Ishikawa (cell line): ENCODE measurements around the gene CPNE6.

ENCODE experiments used
- CEBPB ChIP-seq: IDR thresholded peaks from 2 replicates; pipeline ENCODE4 v1.6.1; 2012
- CREB1 ChIP-seq: IDR thresholded peaks from 2 replicates; pipeline ENCODE4 v1.6.1; 2012; ENCODE audit warnings: low read depth
- EGR1 ChIP-seq: IDR thresholded peaks from 2 replicates; pipeline ENCODE4 v1.6.1; 2012
- EP300 ChIP-seq: IDR thresholded peaks from 2 replicates; pipeline ENCODE4 v1.6.1; 2012; ENCODE audit warnings: borderline replicate concordance
- FOXM1 ChIP-seq: IDR thresholded peaks from 2 replicates; pipeline ENCODE4 v1.6.1; 2012; ENCODE audit warnings: low read depth, borderline replicate concordance
- NFIC ChIP-seq: IDR thresholded peaks from 2 replicates; pipeline ENCODE4 v1.6.1; 2012
- RAD21 ChIP-seq: IDR thresholded peaks from 2 replicates; pipeline ENCODE4 v1.6.1; 2012; ENCODE audit warnings: low read depth
- TAF1 ChIP-seq: IDR thresholded peaks from 2 replicates; pipeline ENCODE4 v1.6.1; 2012; ENCODE audit warnings: low read depth, mild to moderate bottlenecking
- TCF12 ChIP-seq: IDR thresholded peaks from 2 replicates; pipeline ENCODE4 v1.6.1; 2012; ENCODE audit warnings: low read depth
- TEAD4 ChIP-seq: IDR thresholded peaks from 2 replicates; pipeline ENCODE4 v1.6.1; 2012
- YY1 ChIP-seq: IDR thresholded peaks from 2 replicates; pipeline ENCODE4 v1.6.1; 2012; ENCODE audit warnings: low read depth
- ZBTB7A ChIP-seq: IDR thresholded peaks from 2 replicates; pipeline ENCODE4 v1.6.1; 2012; ENCODE audit warnings: low read depth
- TF ChIP-seq, protein P1 (sequence below): IDR thresholded peaks from 2 replicates; pipeline ENCODE4 v1.6.1; 2012; ENCODE audit warnings: low read depth, mild to moderate bottlenecking
- TF ChIP-seq, protein P2 (sequence below): IDR thresholded peaks from 2 replicates; pipeline ENCODE4 v1.6.1; 2012
- TF ChIP-seq, protein P3 (sequence below): IDR thresholded peaks from 2 replicates; pipeline ENCODE4 v1.6.1; 2012

The CPNE6 gene

DNA sequence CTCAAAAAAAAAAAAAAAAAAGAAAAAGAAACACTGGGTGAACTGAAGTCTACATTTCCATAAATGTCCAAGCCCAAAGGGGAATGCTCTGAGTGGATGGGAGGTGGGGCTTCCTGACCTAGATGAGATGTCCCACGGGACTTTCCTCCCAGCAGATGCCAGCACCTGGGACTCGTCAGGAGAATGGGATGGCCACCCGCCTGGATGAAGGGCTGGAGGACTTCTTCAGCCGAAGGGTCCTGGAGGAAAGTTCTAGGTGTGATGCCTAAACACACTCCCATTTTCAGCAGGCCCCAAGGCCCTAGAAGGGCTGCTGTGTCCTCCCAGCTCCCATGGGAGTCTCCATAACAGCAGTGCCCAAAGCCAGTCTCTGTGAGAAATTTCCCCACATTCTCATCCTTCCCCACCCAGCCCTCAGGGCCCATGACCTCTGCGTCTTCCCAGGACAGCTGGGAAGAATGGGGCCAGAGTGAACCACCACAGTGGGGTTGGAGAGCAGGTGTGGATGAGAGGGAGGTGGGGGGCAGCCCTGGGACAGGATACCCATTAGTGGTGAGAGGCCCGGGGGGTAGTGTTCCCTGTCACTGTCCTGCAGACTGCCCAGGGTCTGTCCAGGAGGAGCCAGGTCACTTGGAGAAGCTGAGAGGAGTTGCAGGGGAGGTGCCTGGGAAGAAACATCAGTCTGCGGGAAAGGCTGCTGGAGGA lies 7.1 kb upstream of the CPNE6 start:
- TF ChIP-seq TAF1 = no peak
- no peak for TF ChIP-seq FOXM1
- TF ChIP-seq NFIC = no peak
- no peak for TF ChIP-seq CEBPB
- TF ChIP-seq ZBTB7A = no peak
- no peak for TF ChIP-seq YY1
- TF ChIP-seq EP300 = no peak
- TF ChIP-seq EGR1 = no peak
- TF ChIP-seq, protein P1, sequence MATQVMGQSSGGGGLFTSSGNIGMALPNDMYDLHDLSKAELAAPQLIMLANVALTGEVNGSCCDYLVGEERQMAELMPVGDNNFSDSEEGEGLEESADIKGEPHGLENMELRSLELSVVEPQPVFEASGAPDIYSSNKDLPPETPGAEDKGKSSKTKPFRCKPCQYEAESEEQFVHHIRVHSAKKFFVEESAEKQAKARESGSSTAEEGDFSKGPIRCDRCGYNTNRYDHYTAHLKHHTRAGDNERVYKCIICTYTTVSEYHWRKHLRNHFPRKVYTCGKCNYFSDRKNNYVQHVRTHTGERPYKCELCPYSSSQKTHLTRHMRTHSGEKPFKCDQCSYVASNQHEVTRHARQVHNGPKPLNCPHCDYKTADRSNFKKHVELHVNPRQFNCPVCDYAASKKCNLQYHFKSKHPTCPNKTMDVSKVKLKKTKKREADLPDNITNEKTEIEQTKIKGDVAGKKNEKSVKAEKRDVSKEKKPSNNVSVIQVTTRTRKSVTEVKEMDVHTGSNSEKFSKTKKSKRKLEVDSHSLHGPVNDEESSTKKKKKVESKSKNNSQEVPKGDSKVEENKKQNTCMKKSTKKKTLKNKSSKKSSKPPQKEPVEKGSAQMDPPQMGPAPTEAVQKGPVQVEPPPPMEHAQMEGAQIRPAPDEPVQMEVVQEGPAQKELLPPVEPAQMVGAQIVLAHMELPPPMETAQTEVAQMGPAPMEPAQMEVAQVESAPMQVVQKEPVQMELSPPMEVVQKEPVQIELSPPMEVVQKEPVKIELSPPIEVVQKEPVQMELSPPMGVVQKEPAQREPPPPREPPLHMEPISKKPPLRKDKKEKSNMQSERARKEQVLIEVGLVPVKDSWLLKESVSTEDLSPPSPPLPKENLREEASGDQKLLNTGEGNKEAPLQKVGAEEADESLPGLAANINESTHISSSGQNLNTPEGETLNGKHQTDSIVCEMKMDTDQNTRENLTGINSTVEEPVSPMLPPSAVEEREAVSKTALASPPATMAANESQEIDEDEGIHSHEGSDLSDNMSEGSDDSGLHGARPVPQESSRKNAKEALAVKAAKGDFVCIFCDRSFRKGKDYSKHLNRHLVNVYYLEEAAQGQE = no peak
- TF ChIP-seq, protein P2, sequence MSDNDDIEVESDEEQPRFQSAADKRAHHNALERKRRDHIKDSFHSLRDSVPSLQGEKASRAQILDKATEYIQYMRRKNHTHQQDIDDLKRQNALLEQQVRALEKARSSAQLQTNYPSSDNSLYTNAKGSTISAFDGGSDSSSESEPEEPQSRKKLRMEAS = no peak
- TF ChIP-seq RAD21 = no peak
- TF ChIP-seq CREB1 = no peak
- TF ChIP-seq TEAD4 = no peak
- TF ChIP-seq TCF12 = no peak
- TF ChIP-seq, protein P3, sequence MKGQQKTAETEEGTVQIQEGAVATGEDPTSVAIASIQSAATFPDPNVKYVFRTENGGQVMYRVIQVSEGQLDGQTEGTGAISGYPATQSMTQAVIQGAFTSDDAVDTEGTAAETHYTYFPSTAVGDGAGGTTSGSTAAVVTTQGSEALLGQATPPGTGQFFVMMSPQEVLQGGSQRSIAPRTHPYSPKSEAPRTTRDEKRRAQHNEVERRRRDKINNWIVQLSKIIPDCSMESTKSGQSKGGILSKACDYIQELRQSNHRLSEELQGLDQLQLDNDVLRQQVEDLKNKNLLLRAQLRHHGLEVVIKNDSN = no peak

DNA sequence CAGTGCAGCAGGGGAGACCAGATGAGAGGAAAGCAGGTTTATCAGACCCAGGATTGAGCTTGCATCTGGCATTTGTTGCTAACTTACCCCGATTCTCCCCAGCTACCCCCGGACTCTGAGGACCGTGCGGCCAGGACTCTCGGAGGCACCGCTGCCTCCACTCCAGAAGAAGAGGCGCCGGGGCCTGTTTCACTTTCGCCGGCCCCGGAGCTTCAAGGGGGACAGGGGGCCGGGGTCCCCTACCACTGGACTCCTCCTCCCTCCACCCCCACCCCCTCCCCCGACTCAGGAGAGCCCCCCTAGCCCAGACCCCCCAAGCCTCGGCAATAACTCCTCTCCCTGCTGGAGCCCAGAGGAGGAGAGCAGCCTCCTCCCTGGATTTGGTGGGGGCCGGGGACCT lies 6.5 kb upstream of the CPNE6 start:
- TF ChIP-seq, protein P1 = no peak

DNA sequence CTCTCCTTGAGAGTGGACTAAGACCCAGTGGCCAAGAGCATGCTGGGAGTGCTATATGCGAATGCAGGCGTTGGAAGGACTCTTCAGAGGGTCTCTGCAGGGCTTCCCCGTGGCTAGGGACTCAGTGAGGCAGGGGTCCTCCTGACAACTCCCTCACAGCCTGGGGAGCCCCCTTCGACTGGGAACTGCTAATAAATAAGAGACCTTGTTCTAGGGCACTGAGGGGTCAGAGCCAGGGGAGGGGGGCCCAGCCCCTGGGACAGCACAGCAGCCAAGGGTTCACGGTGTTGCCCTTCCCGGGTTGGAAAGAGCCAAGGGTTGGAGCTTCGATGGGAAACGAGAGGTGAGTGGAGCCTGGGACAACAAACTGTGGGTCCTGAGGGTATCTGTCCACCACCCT lies 6.0 kb upstream of the CPNE6 start:
- TF ChIP-seq EGR1 (no peak), YY1 (no peak)
- TF ChIP-seq, protein P2 = no peak

DNA sequence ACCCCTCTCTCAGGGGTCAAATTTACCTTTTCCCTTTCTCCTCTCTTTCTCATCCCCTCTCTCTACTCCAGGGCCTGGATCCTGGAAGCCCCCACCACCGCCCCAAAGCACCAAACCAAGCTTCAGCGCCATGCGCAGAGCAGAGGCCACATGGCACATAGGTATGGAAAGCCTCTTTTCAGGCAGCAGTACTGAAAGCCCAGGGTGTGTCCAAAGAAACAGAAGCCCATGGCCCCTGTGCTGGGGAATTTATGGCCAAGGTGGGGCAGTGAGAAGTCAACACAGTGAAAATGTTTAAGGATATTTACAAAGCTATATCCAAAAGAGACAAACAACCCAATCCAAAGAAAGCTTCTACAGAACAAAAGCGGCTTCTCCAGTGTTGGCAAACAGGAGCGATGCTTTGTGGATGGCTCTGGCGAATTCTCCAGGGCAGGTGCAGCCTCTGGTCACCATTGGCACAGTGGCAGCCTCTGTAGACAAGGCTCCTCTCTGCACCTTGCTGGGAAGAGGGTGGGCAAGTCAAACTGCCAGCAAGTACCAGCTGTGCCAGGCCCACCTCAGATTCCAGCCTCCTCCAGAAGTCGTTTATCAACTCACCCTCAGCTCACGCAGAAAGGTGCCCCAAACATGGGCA lies 4.7 kb upstream of the CPNE6 start:
- no peak for TF ChIP-seq EP300
- TF ChIP-seq, protein P2 = no peak
- no peak for TF ChIP-seq CREB1
- TF ChIP-seq TEAD4 = no peak
- no peak for TF ChIP-seq TCF12
- no peak for TF ChIP-seq TAF1
- no peak for TF ChIP-seq YY1
- TF ChIP-seq, protein P3 = no peak
- no peak for TF ChIP-seq EGR1
- TF ChIP-seq RAD21 = no peak
- no peak for TF ChIP-seq CEBPB
- TF ChIP-seq ZBTB7A = no peak
- TF ChIP-seq, protein P1 = no peak
- no peak for TF ChIP-seq NFIC
- no peak for TF ChIP-seq FOXM1
